NCI-H526 (cell line): ENCODE results near the gene GPR107.

Source experiments
- DNase-seq, 2 experiments: peaks; one replicate each; lab custom pipeline; 2025; lab: John Stamatoyannopoulos, UW

GPR107 gene

DNA sequence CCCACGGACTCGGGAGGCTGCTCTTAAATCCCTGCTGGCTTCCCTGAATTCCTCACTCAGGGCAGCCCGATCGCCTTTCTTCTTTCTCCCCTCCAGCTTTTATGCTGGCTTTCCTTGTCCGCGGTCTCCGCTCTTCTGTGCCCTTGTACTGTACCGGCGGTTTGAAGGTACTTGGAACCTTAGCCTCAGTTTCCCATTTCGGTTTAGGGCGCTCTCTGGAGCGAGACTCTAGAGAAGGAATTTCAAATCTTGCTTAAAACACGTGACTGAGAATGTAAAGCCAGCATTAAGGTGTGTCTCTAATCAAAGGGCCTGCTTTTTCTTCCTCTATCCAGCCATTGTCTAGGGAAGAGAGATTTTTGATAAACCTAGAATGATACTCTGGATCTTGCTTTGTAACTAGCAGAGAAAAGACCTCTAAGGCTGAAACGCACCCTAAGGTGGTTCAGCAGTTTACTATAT, 650 bp downstream of the GPR107 start:
- DNase-seq: peak in 1 of 2 experiments; percentile 10

DNA sequence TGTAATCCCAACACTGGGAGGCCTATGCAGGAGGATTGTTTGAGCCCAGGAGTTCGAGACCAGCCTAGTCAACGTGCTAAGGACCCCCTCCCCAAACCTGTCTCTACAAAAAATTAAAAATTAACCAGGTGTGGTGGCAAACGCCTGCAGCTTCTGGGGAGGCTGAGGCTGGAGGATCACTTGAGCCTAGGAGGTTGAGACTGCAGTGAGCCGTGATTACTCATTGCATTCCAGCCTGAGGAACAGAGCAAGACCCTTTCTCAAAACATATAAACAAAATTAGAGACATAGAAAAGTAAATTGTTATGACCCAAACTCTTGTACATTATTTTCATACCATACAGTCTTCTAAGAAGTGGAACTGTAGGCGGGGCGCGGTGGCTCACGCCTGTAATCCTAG, 1.1 kb downstream of the GPR107 start:
- no peak for DNase-seq

DNA sequence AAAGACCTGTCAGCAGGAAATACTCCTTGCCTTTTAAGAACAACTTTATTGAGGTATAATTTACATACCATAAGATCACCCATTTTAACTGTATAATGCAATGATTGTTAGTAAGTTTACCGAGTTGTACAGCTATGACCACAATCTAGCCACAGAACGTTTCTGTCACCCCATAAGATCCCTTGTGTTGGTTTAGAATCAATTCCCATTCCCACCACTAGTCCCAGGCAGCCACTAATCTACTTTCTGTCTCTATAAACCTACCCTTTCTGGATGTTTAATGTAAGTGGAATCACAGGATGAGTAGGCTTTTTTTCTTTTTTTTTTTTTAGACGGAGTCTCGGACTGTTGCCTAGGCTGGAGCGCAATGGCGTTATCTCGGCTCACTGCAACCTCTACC, 4.4 kb downstream of the GPR107 start:
- DNase-seq: no peak

- no peak for DNase-seq
Observed at GRCh38 chr9:130058887-130059286, 5.2 kb downstream of the GPR107 start.

GRCh38 chr9:130060296-130060695, 6.6 kb downstream of the GPR107 start:
- no peak for DNase-seq

DNA sequence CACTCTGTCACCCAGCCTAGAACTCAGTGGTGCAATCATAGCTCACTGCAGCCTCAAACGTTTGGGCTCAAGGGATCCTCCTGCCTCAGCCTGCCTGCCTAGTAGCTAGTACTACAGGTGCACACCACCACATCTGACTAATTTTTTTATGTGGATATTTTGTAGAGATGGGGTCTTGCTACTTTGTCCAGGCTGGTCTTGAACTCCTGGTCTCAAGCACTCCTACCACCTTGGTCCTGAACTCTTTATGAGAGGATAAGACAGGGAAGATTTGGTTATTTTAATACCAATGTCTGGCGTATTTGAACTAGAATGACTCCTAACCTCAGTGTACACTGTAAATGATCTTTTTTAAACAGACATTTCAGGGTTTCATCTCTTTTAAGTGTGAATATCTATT, 9.0 kb downstream of the GPR107 start:
- DNase-seq: no peak

GRCh38 chr9:130064621-130065020, 10.9 kb downstream of the GPR107 start:
- no peak for DNase-seq

- DNase-seq: no peak
Observed at GRCh38 chr9:130069048-130069447, 15.3 kb downstream of the GPR107 start.

DNA sequence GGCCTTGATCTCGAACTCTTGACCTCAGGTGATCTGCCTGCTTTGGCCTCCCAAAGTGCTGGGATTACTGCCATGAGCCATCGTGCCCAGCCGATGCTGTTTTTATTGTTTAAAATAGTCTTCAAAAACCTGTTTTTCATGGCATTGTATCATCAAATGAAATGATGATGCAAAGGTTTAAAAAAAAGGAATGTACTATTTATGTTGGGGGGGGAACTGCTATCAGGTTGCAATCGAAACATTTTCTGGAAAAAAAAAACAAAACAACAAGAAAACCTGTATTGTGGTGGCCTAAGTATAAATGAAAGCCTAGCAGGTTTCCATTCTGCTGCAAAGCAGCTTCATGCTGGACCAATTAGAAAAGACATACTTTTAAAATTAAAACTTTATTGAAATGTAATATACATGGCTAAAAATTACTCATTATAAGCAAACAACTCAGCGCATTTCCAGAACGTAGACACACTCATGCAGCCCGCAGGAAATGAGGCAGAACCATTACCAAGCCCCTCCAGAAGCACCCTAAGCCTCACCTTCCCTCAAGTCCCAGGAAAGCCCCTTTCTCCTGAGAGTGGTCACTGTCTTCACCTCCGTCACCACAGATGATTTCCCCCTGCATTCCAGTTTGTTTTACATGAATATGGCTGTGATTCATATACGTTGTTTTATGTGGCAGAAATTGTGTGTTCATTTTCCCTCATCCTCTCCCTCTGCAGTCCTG, 19.0 kb downstream of the GPR107 start:
- DNase-seq: no peak

- DNase-seq: no peak
Observed at GRCh38 chr9:130073373-130073772, 19.7 kb downstream of the GPR107 start.

- no peak for DNase-seq
Observed at GRCh38 chr9:130078547-130078946, 24.8 kb downstream of the GPR107 start.

GRCh38 chr9:130084337-130084736, 30.6 kb downstream of the GPR107 start:
- DNase-seq: no peak

- no peak for DNase-seq
Observed at GRCh38 chr9:130088051-130088450, 34.3 kb downstream of the GPR107 start.

DNA sequence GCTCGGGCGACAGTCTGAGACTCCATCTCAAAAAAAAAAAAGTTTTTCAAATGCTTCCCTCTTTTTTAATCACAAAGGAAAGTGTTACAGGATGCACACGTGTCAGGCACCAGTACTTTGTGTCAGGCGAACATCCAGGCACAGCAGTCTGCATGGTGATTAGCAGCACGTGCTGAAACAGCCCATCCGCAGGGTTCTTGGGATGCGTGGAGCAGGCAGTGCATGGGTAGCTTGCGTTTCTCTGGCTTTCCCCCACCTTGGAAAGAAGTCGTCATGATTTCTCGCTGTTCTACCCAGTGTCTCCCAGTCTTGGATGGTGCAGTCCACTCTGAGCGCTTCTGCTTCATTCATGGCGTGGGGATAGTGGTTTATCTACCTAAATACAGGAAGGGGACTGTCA, 35.4 kb downstream of the GPR107 start:
- no peak for DNase-seq

DNA sequence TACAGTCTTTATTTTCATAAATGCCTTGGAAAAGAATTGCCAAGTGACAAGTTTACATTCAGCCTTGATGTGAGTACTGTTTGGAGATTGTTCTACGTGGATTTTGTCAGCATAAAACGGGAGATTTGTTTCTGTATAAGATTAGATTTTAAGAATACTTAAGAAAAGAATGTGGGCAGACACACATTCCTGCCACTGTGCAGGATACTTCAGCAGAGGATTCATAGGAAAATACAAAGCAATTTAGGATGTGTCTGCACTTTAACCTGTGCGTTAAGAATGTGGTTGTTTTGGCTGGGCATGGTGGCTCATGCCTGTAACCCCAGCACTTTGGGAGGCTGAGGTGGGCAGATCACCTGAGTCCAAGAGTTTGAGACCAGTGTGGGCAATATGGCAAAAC, 37.2 kb downstream of the GPR107 start:
- DNase-seq: no peak

DNA sequence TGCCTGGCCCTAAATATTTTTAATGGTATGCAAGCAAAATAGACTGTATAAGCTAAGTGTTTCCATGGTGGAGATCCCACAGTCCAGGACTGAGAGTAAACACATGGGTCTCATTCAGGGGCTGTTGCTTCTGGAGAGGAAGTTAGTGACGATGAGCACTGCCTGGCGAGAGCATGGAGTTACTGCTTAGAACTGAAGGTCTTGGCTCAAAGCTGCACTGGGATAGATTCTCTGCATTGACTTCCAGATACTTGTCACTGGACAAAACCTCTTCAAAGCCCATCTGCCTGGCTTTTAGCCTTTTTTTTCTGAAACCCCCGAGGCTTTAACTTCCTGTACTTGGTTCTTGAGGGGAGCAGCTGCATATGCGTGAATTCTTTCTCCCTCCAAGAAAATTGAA, 39.2 kb downstream of the GPR107 start:
- no peak for DNase-seq

- DNase-seq: no peak
Observed at GRCh38 chr9:130095872-130096271, 42.2 kb downstream of the GPR107 start.

DNA sequence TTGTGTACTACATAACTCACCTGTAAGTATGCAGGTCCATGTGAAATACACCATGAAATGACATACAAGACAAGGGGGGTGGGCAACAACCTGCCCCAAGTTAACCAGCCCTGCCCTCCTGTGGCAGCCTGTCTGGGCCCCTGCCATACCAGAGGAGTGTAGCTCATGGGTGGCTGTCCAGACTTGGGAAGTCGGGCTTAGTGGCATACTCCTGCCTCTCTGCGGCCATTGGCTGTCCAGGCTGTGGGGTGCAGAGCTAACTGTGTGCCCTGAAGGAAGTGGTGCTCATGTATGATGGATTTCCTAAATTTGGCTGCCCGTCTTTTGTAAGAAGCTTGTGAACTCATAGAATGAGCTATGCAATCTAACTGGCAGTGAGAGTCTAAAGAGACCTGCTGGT, 47.0 kb downstream of the GPR107 start:
- no peak for DNase-seq

DNA sequence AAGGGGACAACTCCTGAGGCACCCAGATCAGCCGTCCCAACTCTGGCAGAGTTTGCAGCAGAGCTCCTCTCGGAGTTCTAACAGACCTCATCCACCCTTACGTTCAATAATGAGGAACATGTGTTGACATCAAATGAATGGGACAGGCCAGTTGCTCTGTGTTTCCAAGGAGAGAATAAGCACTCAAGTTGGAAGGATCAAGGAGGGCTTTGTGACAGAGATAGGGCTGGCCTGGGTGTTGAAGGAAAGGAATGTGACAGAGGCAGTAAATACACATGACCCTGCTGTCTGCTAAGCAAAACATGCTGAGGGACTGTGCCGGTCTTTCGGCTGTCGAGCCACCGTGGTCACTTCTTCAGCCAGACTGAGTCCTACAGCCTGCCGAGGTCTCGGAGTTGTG, 48.2 kb downstream of the GPR107 start:
- DNase-seq: no peak

DNA sequence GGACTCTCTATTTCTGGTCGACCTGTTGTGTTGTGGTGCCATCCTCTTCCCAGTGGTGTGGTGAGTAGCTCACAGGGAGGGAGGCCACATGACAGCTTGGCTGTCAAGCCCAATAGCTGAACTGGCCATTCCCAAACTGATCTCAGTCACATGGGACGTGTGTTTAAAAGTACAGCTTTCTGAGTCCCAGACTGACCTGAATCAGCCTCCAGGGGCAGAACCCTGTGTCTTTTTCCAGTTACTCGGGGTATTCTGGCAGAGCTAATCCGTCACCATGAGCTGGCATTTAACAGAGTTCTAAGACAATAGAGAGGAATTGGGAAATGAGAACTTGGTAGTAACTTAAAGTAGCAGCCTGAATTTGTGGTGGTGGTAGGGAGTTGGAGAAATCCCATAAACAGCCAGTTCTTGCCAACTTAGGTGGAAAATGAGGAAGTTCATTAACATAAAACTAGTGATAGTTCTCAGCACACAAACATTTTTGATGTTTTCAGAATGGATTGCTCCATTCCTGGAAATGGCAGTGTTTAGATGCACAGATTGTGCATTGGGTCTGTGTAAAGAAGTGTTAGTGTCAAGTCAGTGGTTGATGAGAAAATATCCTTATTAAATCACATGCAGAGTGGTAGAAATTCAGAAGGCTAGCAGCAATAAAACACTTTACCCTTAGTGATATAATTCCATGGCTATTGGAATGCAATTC, 50.9 kb downstream of the GPR107 start:
- DNase-seq: no peak

- DNase-seq: no peak
Observed at GRCh38 chr9:130106860-130107233, 53.1 kb downstream of the GPR107 start.

DNA sequence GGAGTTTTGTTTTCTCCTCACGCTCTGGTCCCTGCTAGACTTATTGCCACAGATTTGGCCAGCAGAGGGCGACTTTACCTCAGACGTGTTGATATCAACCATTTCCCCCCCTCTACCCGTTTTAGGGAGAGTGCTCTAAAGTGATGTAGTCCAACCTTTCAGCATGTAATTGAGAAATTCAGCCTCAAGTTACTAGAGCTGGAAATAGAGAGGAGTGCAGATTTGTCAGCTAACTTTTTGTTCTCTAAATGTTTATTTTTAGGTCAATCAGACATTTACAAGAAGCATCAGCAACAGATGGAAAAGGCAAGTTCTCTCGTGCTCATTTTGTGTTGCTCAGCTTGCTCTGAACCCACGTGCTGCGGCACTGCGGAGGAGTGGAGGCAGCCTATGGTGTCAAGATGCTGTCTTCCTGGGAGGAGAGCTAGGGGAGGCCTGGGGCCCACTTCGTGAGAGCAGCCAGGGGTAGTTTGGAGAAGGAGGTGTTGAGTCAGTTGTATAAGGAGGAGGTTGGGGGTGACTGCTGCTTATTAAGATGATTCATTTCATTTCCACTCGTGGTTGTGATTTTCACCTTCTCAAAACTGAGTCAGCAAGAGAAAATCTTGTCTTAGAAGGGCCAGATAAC, 53.6 kb downstream of the GPR107 start:
- peak; percentile 11 to 64 for DNase-seq

DNA sequence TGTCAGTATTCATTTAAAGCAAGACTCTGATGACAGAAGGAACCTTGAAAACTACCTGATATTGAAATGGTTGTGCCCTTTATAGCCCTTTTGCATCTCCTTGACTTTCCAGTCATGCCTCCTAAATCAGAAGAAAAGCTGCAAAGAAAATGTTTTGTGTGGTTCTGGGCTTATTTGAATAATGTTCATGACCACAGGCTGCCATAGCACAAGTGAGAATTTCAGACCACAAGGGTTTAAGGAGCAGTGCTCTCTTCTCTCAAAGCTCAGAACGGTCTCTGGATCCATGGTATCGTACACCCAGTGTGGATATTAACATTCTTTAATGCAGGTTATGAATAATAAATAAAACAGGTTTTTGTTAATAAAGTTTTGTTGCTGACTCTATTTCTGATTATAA, 54.2 kb downstream of the GPR107 start:
- DNase-seq: no peak
